ENCODE results near the gene TIMM10.

DNA sequence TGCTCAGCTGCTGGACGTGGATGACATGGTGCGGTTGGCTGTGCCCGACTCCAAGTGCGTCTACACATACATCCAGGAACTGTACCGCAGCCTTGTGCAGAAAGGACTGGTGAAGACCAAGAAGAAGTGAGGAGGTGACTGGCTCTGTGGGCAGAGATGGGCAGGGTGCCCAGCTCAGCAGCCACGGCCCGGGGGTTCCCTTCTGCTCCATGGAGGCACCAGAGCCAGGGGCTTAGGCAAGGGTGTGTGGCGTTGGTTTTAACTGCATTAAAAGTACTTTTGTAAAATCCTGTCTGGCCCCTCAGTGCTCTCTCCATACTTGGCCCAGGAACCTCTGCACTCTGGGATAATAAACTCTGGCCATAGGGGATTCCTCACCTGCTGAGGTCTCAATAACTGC is 19.4 kb upstream of the TIMM10 start:
- TF ChIP-seq, protein P1, sequence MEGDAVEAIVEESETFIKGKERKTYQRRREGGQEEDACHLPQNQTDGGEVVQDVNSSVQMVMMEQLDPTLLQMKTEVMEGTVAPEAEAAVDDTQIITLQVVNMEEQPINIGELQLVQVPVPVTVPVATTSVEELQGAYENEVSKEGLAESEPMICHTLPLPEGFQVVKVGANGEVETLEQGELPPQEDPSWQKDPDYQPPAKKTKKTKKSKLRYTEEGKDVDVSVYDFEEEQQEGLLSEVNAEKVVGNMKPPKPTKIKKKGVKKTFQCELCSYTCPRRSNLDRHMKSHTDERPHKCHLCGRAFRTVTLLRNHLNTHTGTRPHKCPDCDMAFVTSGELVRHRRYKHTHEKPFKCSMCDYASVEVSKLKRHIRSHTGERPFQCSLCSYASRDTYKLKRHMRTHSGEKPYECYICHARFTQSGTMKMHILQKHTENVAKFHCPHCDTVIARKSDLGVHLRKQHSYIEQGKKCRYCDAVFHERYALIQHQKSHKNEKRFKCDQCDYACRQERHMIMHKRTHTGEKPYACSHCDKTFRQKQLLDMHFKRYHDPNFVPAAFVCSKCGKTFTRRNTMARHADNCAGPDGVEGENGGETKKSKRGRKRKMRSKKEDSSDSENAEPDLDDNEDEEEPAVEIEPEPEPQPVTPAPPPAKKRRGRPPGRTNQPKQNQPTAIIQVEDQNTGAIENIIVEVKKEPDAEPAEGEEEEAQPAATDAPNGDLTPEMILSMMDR (IDR thresholded peaks at IDR 0.05): no peak
- TF ChIP-seq ZFX (IDR thresholded peaks at IDR 0.05; ENCODE audit: borderline replicate concordance): no peak

Measured in 22Rv1 (cell line).